ENCODE measurements around the gene SLC38A9. TPM values are rescaled to one million over a fixed set of nuclear protein-coding genes. Genes with fewer than 3 reads are reported as not detected.

The SLC38A9 gene
- total RNA-seq, result 33.6 and 45.1 TPM in 2 replicates

GRCh38 chr5:55712023-55712859, at the start of gene SLC38A9:
SLC38A9 (minus strand) TSS chr5:55712324; CDS start chr5:55697958, 14,366 bp downstream.

GRCh38 chr5:55737793-55738192, 25.7 kb upstream of the SLC38A9 start, which contains the start of gene DDX4:
DDX4 (plus strand) TSS chr5:55738061; CDS start chr5:55738964, 903 bp downstream.

Small RNAs within 50 kb of the gene (small RNA-seq; reads per million reads assigned to genes)
- not detected for gene AC016632.1

Other genes starting within 250 kb of the SLC38A9 start
- 18.4 and 24.9 TPM in 2 replicates for gene PLPP1, start 177.4 kb downstream of the SLC38A9 start, total RNA-seq
- gene DDX4, start 25.7 kb upstream of the SLC38A9 start, total RNA-seq, result not detected in 2 replicates
- gene IL31RA, start 139.0 kb upstream of the SLC38A9 start, total RNA-seq, result 0.80 and 1.7 TPM in 2 replicates